Esophagus squamous epithelium (tissue), 4 donors: ENCODE data around the gene LRRC8C.

ENCODE experiments used
- CTCF ChIP-seq, 6 experiments: fragments of 450-650 bp in 4 of 6; fragments of 200-600 bp in 2 of 6; sonication (generic) in 2 of 6; IDR thresholded peaks; one replicate each; pipeline ENCODE4 v1.5.1; 2016 to 2019; ENCODE audit warnings: antibody characterized with exemption in 6 of 6, mild to moderate bottlenecking in 4 of 6, moderate library complexity in 4 of 6
- POLR2A ChIP-seq, 4 donors: fragments of 450-650 bp; IDR thresholded peaks; one replicate each; pipeline ENCODE4 v1.6.1; 2017; ENCODE audit warnings: antibody characterized with exemption in 4 of 4, mild to moderate bottlenecking in 4 of 4, moderate library complexity in 3 of 4

- TF ChIP-seq POLR2A (IDR thresholded peaks at IDR 0.05) (no peak), CTCF (IDR thresholded peaks at IDR 0.05) (no peak)
These were observed 62.9 kb downstream of the LRRC8C start for GRCh38 chr1:89695847-89696246.
